ENCODE measurements around the gene DIS3L2.

GRCh38 chr2:232216028-232216427 lies 254.5 kb downstream of the DIS3L2 start:
- TF ChIP-seq CTCF (IDR thresholded peaks at IDR 0.05; ENCODE audit: low read length) (no peak), EZH2 (IDR thresholded peaks at IDR 0.05; ENCODE audit: borderline replicate concordance, low read length) (no peak)

All from OCI-LY1 (cell line).